Purkinje cell (primary cell): Measurements from ENCODE around the gene MMP10. TPM values are rescaled to one million over a fixed set of nuclear protein-coding genes. Genes with fewer than 3 reads are reported as not detected.

Experiments
- polyA plus RNA-seq: library from polyadenylated mRNA; unstranded; fragments of >200 nt; fragmentation: Nextera tagmentation; gene quantifications from 2 replicates; pipeline ENCODE4 v1.2.1, GENCODE V29; 2014

The MMP10 gene
- polyA plus RNA-seq = not detected in 2 replicates

GRCh38 chr11:102780491-102780918 lies at the start of gene MMP10:
Gene MMP10 (minus strand): TSS chr11:102780628. CDS start chr11:102780591, 37 bp downstream.

GRCh38 chr11:102798012-102798746 lies 17.8 kb upstream of the MMP10 start, which contains the start of gene MMP1:
Gene MMP1 (minus strand): TSS chr11:102798160. CDS start chr11:102798092, 68 bp downstream.

GRCh38 chr11:102724904-102725500 lies 55.4 kb downstream of the MMP10 start, which contains the start of gene MMP8:
Gene MMP8 (minus strand): TSS chr11:102724954. CDS start chr11:102724855, 99 bp downstream.

Other genes with a start within 250 kb of the MMP10 start
- not detected in 2 replicates for gene MMP7, start 249.9 kb downstream of the MMP10 start, polyA plus RNA-seq
- gene MMP20, start 155.3 kb downstream of the MMP10 start, polyA plus RNA-seq = not detected in 2 replicates
- gene MMP27, start 74.9 kb downstream of the MMP10 start, polyA plus RNA-seq = not detected in 2 replicates
- not detected in 2 replicates for gene MMP8, start 55.7 kb downstream of the MMP10 start, polyA plus RNA-seq
- 0.69 TPM in 1 of 2 replicates, not detected in the other for gene MMP1, start 17.5 kb upstream of the MMP10 start, polyA plus RNA-seq
- gene MMP3, start 63.0 kb upstream of the MMP10 start, polyA plus RNA-seq = not detected in 2 replicates
- not detected in 2 replicates for gene MMP12, start 94.4 kb upstream of the MMP10 start, polyA plus RNA-seq
- gene MMP13, start 175.1 kb upstream of the MMP10 start, polyA plus RNA-seq = not detected in 2 replicates